Smooth muscle cell (in vitro differentiated cells): ENCODE measurements around the gene MOCS2. TPM values are rescaled to one million over a fixed set of nuclear protein-coding genes. Genes with fewer than 3 reads are reported as not detected.

ENCODE experiments used
- DNase-seq: peaks from one replicate; lab custom pipeline; 2025; ENCODE audit not compliant: unreplicated experiment; lab: John Stamatoyannopoulos, UW
- H2AFZ ChIP-seq: fragments of 200-600 bp; sonication (generic); 2 replicates; pipeline ENCODE4 v1.6.0; 2016; ENCODE audit warnings: antibody characterized with exemption, low read depth, mild to moderate bottlenecking
- H3F3A ChIP-seq: fragments of 200-600 bp; sonication (generic); 2 replicates; pipeline ENCODE4 v1.6.0; 2017; ENCODE audit warnings: antibody characterized with exemption, low read depth
- H3K27ac ChIP-seq: fragments of 200-600 bp; sonication (generic); 2 replicates; pipeline ENCODE4 v1.5.1; 2016; ENCODE audit warnings: low read depth, mild to moderate bottlenecking
- H3K27me3 ChIP-seq: fragments of 200-600 bp; sonication (generic); 2 replicates; pipeline ENCODE4 v1.6.1; 2016; ENCODE audit warnings: low read depth, mild to moderate bottlenecking
- H3K36me3 ChIP-seq: fragments of 200-600 bp; sonication (generic); 2 replicates; pipeline ENCODE4 v1.5.1; 2016; ENCODE audit warnings: low read depth
- H3K4me1 ChIP-seq: fragments of 200-600 bp; sonication (generic); 2 replicates; pipeline ENCODE4 v1.5.1; 2016; ENCODE audit warnings: low read depth
- H3K4me2 ChIP-seq: fragments of 200-600 bp; sonication (generic); 2 replicates; pipeline ENCODE4 v1.6.0; 2016; ENCODE audit warnings: mild to moderate bottlenecking
- H3K4me3 ChIP-seq: fragments of 200-600 bp; sonication (generic); 2 replicates; pipeline ENCODE4 v1.5.1; 2016; ENCODE audit warnings: mild to moderate bottlenecking
- H3K79me2 ChIP-seq: fragments of 200-600 bp; sonication (generic); 2 replicates; pipeline ENCODE4 v1.6.0; 2016; ENCODE audit warnings: low read depth, mild to moderate bottlenecking
- H3K9ac ChIP-seq: fragments of 200-600 bp; sonication (generic); 2 replicates; pipeline ENCODE4 v1.6.0; 2016; ENCODE audit warnings: low read depth
- H3K9me3 ChIP-seq: fragments of 200-600 bp; sonication (generic); replicated peaks from 2 replicates; pipeline ENCODE4 v1.5.1; 2016; ENCODE audit warnings: low read depth
- H4K20me1 ChIP-seq: fragments of 200-600 bp; sonication (generic); 2 replicates; pipeline ENCODE4 v1.6.0; 2016; ENCODE audit warnings: low read depth
- WGBS: methylation state at CpG from one replicate; pipeline ENCODE4 v1.1.7; 2016; ENCODE audit warnings: low lambda C conversion rate; 5-methylcytosine and 5-hydroxymethylcytosine counted together
- polyA plus RNA-seq: library from polyadenylated mRNA; unstranded; fragments of >200 nt; fragmentation: Nextera tagmentation; extraction: Ambion mirVana; gene quantifications from 2 replicates; pipeline ENCODE4 v1.2.1, GENCODE V29; 2016
- total RNA-seq: library from RNA; depleted of rRNA; stranded (reverse); fragments of >200 nt; gene quantifications from 2 replicates; pipeline ENCODE4 v1.2.3, GENCODE V29; 2014
- TF ChIP-seq, protein P1 (sequence below): fragments of 200-600 bp; sonication (generic); IDR thresholded peaks from 2 replicates; pipeline ENCODE4 v1.5.1; 2017; ENCODE audit warnings: borderline replicate concordance, mild to moderate bottlenecking, antibody characterized with exemption; ENCODE audit not compliant: insufficient read depth, poor library complexity, severe bottlenecking

The MOCS2 gene
- total and polyA plus RNA-seq, 2 experiments from 2014 or later = 44.8 to 56.3 TPM

DNA sequence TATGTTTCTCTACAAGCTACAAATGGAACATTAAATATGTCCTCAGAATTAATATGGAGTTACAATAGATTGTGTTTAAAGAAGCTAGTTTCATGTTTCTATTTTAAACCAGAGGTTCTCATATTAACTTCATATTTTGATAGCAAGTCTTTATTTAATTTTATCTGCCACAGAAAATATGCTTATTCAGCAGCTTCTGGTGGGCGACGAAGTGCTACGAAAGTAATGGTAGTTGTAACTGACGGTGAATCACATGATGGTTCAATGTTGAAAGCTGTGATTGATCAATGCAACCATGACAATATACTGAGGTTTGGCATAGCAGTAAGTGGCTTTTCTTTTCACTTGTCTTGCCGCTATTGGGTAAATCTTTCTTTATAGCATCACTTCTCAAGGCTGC, 54.2 kb downstream of the MOCS2 start:
- no peak overlapping the region for H3K4me3 ChIP-seq
- H3K27me3 ChIP-seq = no peaks in the 10 kb centered on the region
- H3F3A ChIP-seq = no peaks in the 10 kb centered on the region
- no peaks in the 10 kb centered on the region for H3K36me3 ChIP-seq
- no peaks in the 10 kb centered on the region for H3K9me3 ChIP-seq
- no peak for DNase-seq
- no peak overlapping the region for H2AFZ ChIP-seq
- TF ChIP-seq, protein P1, sequence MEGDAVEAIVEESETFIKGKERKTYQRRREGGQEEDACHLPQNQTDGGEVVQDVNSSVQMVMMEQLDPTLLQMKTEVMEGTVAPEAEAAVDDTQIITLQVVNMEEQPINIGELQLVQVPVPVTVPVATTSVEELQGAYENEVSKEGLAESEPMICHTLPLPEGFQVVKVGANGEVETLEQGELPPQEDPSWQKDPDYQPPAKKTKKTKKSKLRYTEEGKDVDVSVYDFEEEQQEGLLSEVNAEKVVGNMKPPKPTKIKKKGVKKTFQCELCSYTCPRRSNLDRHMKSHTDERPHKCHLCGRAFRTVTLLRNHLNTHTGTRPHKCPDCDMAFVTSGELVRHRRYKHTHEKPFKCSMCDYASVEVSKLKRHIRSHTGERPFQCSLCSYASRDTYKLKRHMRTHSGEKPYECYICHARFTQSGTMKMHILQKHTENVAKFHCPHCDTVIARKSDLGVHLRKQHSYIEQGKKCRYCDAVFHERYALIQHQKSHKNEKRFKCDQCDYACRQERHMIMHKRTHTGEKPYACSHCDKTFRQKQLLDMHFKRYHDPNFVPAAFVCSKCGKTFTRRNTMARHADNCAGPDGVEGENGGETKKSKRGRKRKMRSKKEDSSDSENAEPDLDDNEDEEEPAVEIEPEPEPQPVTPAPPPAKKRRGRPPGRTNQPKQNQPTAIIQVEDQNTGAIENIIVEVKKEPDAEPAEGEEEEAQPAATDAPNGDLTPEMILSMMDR = no peak
- H3K9ac ChIP-seq = no peak overlapping the region
- H3K79me2 ChIP-seq = no peaks in the 10 kb centered on the region
- H3K27ac ChIP-seq = no peak overlapping the region
- no peak overlapping the region for H3K4me2 ChIP-seq
- peaks cover 5% of the 10 kb centered on the region for H3K4me1 ChIP-seq
- no peaks in the 10 kb centered on the region for H4K20me1 ChIP-seq
- 78% methylated on average over 5 of the region's 5 CpGs for WGBS

DNA sequence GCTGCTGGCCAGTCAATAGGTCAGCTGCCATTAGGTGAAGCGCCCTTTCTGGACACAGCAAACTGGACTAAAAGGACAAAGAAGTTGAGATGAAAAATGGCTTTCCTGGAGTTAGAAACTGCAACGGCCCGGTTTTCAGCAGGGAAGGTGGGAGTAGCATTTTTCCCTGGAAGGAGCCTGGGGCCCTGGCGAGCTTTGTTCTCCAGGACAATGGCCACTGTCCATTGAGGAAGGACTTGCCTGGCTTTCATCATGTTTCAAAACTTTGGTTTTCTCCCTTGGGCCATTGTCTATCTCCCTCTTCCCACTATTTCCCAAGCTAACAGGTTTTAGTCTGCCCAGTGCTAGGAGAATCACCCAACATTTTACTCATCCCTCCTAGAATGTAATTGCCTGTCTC, 56.2 kb downstream of the MOCS2 start:
- H3K4me2 ChIP-seq = no peak overlapping the region
- no peak for DNase-seq
- TF ChIP-seq, protein P1 = no peak
- no peaks in the 10 kb centered on the region for H3K36me3 ChIP-seq
- no peaks in the 10 kb centered on the region for H3K9me3 ChIP-seq
- H4K20me1 ChIP-seq = no peaks in the 10 kb centered on the region
- H3K27ac ChIP-seq = no peak overlapping the region
- peaks cover 5% of the 10 kb centered on the region for H3K4me1 ChIP-seq
- H3K27me3 ChIP-seq = no peaks in the 10 kb centered on the region
- H3F3A ChIP-seq = no peaks in the 10 kb centered on the region
- no peak overlapping the region for H3K9ac ChIP-seq
- 77% methylated on average over 4 of the region's 4 CpGs for WGBS
- H3K79me2 ChIP-seq = no peaks in the 10 kb centered on the region
- H2AFZ ChIP-seq = no peak overlapping the region
- H3K4me3 ChIP-seq = no peak overlapping the region

DNA sequence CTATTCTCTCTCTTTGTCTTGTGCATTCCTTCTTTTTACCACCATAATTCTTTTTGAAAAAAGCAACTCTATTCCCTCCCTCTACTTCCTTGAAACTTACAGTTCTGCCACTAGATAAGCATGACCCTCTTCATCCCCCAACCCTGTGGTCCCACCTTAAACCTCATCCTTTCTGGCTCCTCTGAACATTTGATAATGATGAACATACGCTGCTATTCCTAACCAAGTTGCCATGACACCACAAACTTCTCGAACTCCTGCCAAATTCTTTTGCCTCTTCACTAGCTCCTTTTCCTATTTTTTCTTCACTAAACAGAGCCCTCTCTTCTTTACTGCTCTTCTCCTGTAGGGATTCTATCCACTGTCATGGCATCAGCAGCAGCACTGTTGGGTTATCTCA, 57.1 kb downstream of the MOCS2 start:
- no peaks in the 10 kb centered on the region for H3K27me3 ChIP-seq
- H3F3A ChIP-seq = no peaks in the 10 kb centered on the region
- H3K9me3 ChIP-seq = no peaks in the 10 kb centered on the region
- no peak overlapping the region for H2AFZ ChIP-seq
- TF ChIP-seq, protein P1 = no peak
- no peak for DNase-seq
- no peak overlapping the region for H3K4me2 ChIP-seq
- H3K4me3 ChIP-seq = no peak overlapping the region
- no peaks in the 10 kb centered on the region for H3K36me3 ChIP-seq
- no peaks in the 10 kb centered on the region for H3K79me2 ChIP-seq
- H4K20me1 ChIP-seq = no peaks in the 10 kb centered on the region
- H3K4me1 ChIP-seq = peaks cover 5% of the 10 kb centered on the region
- H3K27ac ChIP-seq = no peak overlapping the region
- WGBS = 93% methylated on average over 2 of the region's 2 CpGs
- no peak overlapping the region for H3K9ac ChIP-seq

DNA sequence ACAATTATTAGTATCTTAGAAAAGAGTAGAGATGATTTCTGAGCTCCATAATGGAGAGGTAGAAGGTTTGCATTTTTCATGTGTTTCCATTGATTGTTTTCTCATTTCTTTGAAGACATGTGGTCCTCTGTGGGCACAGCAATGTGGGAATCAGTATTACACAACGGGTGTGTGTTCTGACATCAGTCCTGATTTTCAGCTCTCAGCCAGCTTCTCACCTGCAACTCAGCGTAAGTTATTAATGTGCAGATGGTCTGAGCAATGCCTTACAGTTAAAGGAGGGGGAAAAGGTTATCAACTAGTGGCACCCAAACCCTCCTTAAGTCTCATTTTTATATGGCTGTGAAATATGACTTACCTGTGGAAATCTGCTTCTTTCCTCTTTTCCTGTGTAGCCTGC, 61.3 kb downstream of the MOCS2 start:
- no peak overlapping the region for H3K4me2 ChIP-seq
- H3K36me3 ChIP-seq = no peaks in the 10 kb centered on the region
- TF ChIP-seq, protein P1 = no peak
- no peaks in the 10 kb centered on the region for H3K9me3 ChIP-seq
- H3K4me3 ChIP-seq = no peak overlapping the region
- H3K27me3 ChIP-seq = no peaks in the 10 kb centered on the region
- no peak overlapping the region for H3K9ac ChIP-seq
- no peak for DNase-seq
- H3K4me1 ChIP-seq = peaks cover 3% of the 10 kb centered on the region
- no peaks in the 10 kb centered on the region for H3F3A ChIP-seq
- 93% methylated on average over 2 of the region's 2 CpGs for WGBS
- no peaks in the 10 kb centered on the region for H4K20me1 ChIP-seq
- no peak overlapping the region for H2AFZ ChIP-seq
- no peaks in the 10 kb centered on the region for H3K79me2 ChIP-seq
- H3K27ac ChIP-seq = no peak overlapping the region
